GM20000 (cell line): ENCODE measurements around the gene TENM3.

Source experiments
- DNase-seq: peaks from one replicate; pipeline ENCODE4 v3.0.0; 2012; ENCODE audit warnings: low spot score
- TF ChIP-seq, protein P1 (sequence below): IDR thresholded peaks from 2 replicates; pipeline ENCODE4 v1.5.1; 2012; ENCODE audit warnings: mild to moderate bottlenecking, control low read depth; ENCODE audit errors: extremely low read depth, missing control alignments

The TENM3 gene

DNA sequence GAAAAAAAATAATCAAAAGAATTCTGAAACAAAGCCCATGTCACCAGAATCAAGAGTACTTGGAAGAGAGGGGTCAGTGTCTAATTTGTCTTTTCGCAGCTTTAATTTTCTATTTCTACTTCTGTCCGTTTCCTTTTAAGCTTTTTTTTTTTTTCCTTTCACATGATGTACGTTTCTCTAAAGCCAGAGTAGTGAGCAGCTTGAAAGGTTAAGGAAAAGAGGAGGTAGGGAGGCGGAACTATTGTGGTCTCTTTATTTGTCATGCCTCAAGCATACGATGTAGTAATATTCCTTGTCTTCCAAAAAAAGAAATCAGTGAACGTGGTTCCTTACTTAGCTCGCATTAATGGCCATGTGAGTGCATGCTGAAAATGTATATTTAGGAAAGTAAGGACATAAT, 311.5 kb downstream of the TENM3 start:
- TF ChIP-seq, protein P1, sequence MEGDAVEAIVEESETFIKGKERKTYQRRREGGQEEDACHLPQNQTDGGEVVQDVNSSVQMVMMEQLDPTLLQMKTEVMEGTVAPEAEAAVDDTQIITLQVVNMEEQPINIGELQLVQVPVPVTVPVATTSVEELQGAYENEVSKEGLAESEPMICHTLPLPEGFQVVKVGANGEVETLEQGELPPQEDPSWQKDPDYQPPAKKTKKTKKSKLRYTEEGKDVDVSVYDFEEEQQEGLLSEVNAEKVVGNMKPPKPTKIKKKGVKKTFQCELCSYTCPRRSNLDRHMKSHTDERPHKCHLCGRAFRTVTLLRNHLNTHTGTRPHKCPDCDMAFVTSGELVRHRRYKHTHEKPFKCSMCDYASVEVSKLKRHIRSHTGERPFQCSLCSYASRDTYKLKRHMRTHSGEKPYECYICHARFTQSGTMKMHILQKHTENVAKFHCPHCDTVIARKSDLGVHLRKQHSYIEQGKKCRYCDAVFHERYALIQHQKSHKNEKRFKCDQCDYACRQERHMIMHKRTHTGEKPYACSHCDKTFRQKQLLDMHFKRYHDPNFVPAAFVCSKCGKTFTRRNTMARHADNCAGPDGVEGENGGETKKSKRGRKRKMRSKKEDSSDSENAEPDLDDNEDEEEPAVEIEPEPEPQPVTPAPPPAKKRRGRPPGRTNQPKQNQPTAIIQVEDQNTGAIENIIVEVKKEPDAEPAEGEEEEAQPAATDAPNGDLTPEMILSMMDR, result no peak
- no peak for DNase-seq

DNA sequence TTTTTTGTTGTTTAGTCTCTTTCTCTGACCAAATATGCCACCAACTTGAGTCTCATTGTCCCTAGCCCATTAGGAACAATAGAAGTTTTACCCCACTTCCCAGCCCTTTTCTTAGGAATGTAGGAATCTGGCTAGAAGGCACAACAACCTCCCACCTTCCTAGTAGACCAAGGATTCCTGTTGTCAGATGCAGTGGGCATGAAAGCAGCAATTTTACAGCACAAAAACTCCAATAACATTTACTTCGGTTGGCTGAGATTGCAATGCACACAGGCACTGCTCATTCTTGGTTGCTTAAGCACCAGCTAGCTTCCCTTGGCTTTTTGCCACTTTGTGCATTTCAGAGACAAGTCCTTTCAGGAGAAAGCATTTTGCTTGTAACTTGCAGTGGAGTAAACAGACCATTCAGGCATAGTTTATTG, 312.8 kb downstream of the TENM3 start:
- TF ChIP-seq, protein P1, result no peak
- DNase-seq, result no peak

DNA sequence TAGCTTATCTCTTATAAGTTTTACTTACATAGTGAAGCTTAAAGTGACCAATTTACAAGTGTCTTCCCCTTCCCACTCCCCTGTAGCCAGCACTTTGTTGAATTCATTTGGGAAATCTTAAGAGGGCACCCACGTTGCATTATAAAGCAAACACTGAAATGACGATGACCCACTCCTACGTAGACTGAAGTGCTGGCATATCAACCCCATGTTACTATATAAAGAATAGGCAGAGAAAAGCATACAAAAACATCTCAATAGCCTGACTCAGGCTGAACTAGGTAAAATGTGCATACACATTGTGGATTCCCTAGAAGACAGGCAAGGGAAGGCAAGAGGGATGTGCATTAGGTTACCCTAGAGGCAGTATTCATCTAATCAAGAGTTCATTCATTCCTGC, 313.4 kb downstream of the TENM3 start:
- TF ChIP-seq, protein P1, result no peak
- DNase-seq, result no peak

DNA sequence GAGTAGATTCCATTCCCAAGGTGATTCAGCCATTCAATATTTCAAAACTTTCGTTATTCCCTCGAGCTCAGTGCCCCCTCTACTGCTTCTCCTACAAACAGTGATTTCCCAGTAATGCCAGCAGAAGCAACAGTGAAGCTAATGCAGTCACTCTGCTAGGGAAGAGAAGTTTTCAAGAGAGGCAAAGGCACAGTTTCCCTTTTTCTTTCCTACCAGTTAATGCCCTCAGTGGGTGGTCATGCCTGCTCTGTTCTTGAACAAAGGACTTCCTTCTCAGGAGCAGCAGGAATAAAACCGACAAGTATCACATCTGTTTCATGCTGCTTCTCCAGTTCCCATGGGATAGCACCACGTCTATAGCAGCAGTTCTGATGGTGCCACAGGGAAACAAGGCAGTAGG, 317.2 kb downstream of the TENM3 start:
- TF ChIP-seq, protein P1, result no peak
- no peak for DNase-seq

DNA sequence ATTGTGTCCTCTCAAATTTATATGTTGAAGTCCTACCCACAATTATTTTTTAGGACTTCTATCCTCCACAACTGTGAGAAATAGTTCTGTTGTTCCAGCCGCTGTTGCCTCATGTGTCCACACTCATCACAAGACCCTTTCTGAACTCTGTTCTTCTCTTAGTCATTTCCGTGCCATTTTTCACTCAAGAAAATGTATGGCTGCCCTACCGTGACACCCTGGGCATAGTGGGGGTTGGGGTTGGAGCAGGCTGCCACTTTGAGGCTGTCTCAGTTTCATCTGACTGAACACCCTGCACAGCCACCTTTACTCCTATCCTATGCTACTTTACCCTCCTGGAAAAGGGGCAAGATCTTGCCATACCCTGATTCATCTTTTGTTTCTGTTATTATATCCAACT, 319.1 kb downstream of the TENM3 start:
- TF ChIP-seq, protein P1, result no peak
- DNase-seq, result no peak

DNA sequence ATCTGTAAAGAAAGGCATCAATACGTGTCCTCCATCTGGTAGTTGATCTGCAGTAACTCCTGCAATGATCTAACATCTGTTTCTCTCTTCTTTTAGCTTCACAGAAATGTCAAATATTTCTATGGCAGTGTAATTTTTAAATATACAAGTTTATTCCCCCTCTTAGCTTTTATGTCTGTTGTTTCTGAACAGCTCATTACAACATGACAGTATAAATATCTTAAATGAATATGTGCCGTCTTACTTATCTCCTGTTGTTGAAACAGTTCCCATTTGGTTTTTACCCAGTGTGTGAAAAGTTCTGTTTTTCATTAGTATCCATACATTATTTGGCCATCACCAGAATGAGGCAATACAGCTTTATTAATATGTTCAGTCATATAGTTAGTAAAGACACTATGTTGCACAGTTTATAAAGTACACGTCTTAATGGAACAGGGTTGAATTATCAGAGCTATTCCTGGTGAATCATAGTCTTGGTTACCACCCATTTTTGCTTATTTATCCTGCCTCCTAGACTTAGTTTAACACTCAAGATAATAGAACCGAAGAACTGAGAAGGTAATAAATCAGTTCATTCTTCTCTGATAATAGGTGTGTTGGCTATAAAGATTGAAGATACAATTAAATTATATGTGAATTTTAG, 321.6 kb downstream of the TENM3 start:
- DNase-seq, result no peak
- TF ChIP-seq, protein P1, result no peak

DNA sequence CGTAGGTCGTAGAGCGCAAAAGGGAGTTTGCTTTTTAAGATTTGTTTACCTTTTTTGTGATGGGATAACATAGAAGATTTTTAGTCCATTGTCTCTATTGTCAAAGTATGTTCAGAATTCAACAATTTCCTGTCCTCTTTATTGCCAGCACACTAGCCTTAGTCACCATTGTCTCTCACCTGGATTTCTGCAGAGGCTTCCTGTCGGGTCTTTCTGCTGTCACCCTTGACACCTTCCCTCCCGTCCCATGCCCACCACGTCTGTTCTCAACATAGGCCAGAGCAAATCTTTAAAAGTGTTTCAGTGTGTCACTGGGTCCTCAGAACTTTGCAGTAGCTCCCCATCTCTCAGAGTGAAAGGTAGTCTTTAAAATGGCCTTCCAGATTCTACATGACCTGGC, 323.9 kb downstream of the TENM3 start:
- TF ChIP-seq, protein P1, result no peak

More for the DNA sequence above, 323.9 kb downstream of the TENM3 start:
- DNase-seq, result no peak
